ENCODE results near the gene PMEPA1.
"Not testable (repeated sequence)": the region's sequence is repeated elsewhere in the genome, so short reads cannot be mapped to it uniquely, and the experiment has no call there.

PMEPA1 gene

DNA sequence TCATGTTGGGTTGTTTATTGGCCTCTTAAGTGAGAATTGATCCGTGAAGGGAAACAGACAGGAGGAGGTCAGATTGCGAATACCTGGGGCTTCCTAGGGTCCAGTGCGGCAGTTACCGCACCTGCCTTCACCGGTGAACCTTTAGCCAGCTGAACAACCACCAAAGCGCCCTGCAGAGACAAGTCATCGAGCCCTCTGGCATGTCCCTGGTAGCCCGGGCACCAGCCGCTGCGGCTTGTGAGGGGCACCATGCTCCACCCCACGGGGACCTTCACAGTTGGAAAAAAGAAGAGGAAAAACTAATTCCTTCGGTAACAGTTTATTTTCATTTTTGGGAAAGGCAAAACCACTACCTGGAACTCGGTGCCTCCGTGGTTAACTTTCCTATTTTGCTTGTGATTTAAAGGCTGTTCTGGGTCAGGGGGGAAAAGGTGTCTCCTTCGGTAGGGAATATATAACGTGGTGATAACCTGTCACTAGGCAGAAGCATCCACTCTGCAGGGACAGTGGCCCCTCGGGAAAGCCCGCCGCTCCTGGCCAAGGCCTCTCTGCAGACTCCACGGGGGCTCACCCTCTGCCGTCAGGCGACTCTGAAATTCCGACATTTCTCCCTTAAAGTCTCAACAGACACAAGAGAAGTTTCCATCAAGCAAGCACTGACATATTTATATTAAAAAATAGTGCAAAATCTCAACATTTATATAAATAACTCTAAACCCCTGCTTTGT, 58.9 kb downstream of the PMEPA1 start:
- DNase-seq (ENCODE audit: low read depth, low spot score): no peak

DNA sequence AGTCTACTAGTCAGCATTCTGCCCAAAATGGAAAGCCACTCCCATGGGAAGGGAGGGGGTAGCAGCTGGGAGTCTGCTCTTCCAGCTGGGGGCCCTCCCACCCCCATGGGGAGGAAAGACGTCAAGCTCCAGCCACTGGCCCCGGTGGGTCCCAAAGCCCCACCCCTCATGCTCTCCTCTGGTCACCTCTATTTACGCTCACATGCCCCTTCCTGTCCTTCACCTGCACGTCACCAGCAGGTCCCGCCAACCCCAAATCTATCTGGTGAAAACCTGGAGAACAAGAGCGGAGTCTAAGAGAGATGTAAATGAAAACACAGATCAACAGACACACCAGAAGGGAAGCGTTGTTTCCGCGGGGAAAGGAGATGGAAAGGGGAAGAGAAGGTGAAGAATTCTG, 59.5 kb downstream of the PMEPA1 start:
- no peak for DNase-seq (ENCODE audit: low read depth, low spot score)

DNA sequence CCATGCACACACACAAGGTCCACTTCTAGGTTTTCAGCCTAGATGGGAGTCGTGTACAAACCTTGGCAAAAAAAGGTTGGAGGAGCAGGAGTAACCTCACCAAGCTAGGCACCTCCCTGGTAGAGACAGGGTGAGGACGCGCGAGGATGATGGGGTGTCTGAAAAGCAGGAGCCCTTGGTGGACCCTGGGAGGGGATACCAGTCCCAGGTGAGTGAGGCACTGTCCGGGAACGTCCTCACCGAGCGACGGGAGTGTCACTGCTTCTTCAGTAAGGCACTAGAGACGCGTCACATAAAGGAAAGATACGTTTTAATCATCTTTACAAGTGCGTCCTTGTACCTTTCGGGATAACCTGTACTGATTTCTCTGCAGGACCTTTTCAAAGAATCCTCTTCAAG, 60.2 kb downstream of the PMEPA1 start:
- DNase-seq (ENCODE audit: low read depth, low spot score): no peak

DNA sequence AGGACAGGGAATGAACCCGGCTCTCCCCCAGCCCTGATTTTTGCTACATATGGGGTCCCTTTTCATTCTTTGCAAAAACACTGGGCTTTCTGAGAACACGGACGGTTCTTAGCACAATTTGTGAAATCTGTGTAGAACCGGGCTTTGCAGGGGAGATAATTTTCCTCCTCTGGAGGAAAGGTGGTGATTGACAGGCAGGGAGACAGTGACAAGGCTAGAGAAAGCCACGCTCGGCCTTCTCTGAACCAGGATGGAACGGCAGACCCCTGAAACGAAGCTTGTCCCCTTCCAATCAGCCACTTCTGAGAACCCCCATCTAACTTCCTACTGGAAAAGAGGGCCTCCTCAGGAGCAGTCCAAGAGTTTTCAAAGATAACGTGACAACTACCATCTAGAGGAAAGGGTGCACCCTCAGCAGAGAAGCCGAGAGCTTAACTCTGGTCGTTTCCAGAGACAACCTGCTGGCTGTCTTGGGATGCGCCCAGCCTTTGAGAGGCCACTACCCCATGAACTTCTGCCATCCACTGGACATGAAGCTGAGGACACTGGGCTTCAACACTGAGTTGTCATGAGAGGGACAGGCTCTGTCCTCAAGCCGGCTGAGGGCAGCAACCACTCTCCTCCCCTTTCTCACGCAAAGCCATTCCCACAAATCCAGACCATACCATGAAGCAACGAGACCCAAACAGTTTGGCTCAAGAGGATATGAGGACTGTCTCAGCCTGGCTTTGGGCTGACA, 60.8 kb downstream of the PMEPA1 start:
- no peak for DNase-seq (ENCODE audit: low read depth, low spot score)

DNA sequence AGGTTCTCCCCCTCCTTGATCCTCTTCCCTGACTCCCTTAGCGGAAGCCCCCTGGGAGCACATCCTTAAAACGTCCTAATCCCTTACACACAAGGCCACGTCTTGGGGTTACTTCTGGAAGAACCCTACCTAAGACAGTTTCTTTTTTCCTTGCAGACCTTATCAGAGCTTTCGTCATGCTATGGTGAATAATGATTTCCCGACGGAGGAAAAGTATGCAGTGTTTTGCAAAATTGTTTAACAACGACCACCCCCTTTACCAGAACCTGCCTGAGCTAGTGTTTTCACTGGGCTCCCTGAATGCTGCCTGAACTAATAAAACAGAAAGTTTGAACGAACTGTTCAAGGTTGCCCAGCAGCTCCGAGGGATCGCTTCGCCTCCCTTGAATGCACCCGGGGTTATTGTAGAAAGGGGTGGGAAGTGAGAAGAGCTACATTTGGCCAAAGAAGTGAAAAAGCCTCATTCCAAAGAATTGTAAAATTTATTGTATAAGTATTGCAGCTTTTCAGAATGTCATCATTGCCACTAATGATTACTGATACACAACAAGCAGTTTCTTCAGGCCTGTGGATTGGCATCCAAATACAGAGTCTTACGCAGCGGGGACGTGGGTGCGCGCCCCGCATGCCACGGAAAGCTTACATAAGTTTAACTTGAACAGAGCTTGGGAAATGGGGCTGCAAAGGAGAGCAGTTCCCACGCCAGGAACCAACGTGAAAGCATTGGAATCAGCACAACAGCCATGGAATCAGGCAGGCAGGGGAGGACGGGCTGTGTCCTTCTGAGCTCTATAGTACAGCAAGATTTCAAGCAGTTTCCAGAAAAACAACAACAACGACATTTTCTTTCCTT, 61.7 kb downstream of the PMEPA1 start:
- DNase-seq (ENCODE audit: low read depth, low spot score): no peak

DNA sequence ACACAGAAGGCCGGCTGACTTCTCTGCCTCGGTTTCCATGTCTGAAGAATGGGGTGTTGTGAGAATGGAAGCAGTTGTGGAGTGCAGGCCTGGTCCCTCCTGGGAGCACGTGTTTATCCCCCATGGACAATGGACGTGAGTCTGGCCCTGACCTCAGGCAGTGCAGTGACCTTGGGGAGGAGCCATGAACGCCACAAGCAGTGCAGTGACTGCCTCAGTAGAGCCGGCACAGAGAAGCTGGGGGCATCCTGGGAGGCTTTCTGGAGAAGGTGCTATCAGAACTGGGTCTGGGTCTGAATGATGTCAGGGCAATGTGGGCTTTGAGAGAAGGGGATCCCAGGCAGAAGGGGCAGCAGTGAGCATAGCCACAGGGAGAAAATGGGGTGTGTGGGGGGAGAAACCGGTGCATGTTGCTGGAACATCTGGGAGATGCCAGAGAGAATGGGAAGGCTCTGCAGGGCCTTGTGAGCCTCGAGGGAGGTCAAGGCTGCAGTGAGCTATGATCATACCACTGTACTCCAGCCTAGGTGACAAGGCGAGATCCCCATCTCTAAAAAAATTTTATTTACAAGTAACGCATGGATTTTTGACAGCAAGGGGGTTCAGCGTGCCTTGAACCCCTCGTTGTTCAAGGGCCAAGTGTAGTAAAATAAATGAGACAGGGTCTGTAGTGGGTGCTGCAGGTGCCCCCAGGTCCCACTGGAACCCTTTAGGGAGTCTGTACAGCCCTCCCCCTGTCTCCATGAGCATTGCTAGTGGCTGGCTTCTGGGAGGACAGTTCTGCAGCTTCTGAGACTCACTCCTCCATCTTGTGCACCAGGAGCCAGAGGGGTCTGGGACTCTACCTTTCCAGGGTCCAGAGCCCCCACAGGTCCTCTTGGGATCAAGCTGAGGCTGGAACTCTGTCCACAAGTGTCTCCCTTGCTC, 62.5 kb downstream of the PMEPA1 start:
- DNase-seq (ENCODE audit: low read depth, low spot score): no peak

DNA sequence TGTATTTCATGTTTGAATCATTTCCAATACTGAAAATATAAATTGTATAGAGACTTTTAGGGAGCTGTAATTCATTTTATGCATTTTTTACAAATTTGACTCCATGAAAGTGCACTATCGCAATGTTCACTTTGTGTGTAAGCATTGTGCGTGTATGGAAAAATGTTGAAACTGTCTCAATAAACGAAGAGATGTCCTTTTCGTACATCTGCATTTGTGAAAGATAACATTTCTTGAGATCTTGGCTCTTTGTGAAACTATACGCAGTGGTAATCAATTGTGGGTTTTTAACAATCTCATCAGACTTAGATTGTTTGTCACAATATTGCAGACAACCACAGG, 70.9 kb downstream of the PMEPA1 start:
- no peak for DNase-seq (ENCODE audit: low read depth, low spot score)

DNA sequence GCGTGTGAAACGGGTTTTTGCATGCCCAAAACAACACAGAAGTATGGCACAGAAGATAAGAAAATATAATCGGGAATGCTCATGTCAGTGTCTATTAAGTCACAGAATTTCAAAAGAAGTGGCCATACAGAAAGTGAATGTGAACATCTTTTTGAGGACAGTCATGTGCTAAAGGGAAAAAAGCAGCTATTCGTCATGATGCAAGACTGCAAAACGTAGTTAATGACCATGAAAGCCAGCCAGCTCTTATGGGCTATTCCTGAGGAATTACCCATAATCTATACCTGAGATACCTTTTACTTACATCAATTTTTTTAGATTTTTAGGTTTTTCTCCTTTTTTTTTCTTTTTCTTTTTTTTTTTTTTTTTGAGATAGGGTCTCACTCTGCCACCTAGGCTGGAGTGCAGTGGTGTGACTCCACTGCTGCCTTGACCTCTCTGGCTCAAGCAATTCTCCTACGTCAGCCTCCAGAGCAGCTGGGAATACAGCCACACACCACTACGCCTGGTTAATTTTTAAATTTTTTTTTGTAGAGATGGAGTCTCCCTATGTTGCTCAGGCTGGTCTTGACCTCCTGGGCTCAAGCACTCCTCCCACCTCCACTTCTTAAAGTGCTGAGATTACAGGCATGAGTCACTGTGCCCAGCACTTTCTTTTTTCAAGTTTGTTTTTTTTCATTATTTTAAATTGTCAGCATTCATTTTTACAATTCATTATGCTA, 71.5 kb downstream of the PMEPA1 start:
- no peak for DNase-seq (ENCODE audit: low read depth, low spot score)

DNA sequence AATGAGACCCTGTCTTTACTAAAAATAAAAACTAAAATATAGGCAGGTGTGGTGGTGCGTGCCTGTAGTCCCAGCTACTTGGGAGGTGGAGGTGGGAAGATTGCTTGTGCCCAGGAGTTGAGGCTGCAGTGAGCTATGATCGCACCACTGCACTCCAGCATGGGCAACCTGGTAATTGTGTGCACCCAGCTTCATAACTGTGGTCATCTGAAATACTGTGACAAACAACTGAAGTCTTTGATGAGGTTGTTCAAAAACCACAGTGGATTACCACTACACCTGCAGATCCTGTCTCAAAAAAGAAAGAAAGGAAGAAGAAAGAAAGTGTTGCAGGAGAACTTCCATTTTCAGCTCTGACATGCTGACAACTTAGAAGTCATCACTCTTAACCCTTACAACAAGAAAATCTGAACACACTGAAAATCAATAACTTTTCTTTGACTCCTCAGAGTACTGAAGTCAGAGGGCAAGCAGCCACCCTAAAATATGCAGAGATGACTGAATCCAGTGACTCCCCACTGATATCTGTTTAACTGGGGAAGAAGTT, 75.8 kb downstream of the PMEPA1 start:
- DNase-seq (ENCODE audit: low read depth, low spot score): no peak

DNA sequence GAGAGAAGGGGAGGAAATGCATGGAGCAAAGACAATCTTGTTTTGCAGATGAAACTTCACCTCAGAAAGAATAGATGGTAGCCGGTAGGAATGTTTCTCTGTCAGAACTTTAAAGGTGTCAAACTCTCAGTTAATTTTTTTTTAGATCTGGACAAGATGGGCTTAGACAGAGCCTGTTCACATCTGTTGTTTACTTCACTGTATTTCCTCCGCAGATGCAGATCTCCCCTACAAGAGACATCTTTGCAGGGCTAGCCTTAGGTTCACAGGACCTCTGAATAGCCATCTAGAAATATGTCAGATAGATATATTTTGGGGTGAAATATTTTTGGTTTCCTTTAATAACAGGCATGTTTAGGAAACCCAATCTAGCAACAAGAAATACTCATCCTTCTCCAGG, 77.5 kb downstream of the PMEPA1 start:
- DNase-seq (ENCODE audit: low read depth, low spot score): no peak

DNA sequence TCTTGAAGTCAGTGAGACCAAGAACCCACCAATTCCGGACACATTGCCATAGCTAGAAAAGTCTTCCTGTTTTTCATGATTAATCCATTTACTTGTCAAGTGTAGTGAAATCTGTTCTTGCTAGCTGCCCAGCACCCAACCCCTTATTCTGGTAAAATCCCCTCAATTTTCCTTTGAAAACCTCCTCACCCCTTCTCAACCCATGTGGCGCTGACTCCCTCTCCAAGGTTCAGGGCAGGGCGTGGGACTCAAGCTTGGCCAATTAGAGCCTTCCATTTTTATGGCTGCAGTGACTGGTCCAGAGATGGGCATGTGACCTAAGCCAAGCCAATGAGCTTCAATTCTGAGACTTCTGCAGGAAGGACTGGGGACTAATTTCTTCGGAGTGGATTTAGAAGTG, 79.8 kb downstream of the PMEPA1 start:
- DNase-seq (ENCODE audit: low read depth, low spot score): no peak

DNA sequence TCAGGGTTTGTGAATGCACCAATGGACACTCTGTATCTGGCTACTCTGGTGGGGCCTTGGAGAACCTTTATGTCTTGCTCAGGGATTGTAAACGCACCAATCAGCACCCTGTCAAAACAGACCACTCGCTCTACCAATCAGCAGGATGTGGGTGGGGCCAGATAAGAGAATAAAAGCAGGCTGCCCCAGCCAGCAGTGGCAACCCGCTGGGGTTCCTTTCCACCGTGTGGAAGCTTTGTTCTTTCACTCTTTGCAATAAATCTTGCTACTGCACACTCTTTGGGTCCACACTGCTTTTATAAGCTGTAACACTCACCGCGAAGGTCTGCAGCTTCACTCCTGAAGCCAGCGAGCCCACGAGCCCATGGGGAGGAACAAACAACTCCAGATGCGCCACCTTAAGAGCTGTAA, 80.3 kb downstream of the PMEPA1 start:
- not testable (repeated sequence) for DNase-seq (ENCODE audit: low read depth, low spot score)

DNA sequence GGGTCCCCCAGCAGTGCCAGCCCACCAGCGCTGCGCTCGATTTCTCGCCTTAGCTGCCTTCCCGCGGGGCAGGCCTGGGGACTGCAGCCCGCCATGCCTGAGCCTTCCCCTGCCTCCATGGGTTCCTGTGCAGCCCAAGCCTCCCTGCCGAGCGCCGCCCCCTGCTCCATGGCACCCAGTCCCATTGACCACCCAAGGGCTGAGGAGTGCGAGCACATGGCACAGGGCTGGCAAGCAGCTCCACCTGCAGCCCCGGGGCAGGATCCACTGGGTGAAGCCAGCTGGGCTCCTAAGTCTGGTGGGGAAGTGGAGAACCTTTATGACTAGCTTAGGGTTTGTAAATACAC, 80.9 kb downstream of the PMEPA1 start:
- DNase-seq (ENCODE audit: low read depth, low spot score): not testable (repeated sequence)

DNA sequence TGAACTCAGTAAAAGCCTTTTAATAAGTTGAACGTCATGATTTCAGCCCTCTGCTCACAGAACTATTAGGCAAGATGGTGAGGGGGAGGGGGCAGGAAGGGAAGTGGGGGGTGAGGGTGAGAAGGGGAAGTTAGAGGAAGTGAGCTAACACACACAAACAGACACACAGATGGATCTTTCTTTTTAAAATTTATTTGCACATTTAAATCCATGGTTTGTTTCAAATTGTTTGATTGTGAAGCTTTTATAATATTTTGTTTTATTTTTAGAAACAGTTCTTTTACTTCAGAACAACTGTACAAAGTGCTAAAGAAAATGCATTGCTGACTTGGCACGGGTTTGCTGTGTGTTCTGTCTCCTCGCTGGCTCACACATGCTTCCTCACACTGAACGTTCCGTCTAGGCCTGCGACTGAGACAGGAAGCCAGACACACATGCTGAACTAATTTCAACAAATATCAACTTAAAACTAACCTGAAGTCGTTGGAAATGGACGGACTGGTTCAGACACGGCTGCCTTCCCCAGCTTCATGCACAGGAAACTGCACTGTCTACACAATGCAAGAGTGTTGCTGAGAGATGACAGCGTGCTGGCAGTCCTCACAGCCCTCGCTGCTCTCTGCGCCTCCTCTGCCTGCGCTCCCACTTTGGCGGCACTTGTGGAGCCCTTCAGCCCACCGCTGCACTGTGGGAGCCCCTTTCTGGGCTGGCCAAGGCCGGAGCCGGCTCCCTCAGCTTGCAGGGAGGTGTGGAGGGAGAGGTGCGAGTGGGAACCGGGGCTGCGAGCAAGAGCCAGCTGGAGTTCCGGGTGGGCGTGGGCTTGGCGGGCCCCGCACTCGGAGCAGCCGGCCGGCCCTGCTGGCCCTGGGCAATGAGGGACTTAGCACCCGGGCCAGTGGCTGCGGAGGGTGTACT, 81.5 kb downstream of the PMEPA1 start:
- DNase-seq (ENCODE audit: low read depth, low spot score): no peak

DNA sequence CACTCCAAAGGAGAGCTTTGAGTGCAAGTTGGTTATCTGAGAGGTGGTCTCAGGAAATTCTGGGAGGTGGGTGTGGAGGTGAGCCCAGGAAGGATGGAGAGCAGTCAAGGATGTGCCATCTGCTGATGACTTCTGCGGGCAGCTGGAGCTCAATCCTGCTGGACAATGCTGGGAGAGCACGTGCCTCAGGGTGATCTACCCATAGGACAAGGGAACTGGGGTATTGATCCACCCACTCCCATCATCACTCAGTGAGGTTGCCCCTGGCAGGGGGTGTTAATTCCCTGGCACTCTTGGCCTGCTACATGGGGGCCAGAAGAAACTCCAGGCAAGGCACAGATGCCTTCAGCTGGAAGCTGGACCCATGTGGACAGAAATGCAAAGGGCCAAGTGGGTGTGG, 82.5 kb downstream of the PMEPA1 start:
- no peak for DNase-seq (ENCODE audit: low read depth, low spot score)

DNA sequence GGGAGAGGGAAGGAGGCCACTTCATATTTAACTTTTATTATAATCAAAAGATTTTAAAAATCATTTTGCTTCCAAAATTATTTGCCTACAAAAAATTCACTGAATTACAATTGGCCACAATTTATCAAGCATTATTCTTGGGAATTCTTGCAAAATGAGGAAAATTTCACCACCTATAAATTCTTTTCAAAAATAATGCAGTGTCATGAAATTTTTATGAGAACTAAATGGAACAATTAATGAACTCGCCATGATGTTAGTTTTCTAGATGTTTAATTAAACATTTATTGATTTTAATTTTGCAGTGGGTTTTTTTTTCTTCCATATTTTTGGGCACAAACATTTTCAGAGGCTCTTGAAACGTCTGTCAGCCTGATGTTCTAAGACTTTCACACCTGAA, 83.8 kb downstream of the PMEPA1 start:
- no peak for DNase-seq (ENCODE audit: low read depth, low spot score)

DNA sequence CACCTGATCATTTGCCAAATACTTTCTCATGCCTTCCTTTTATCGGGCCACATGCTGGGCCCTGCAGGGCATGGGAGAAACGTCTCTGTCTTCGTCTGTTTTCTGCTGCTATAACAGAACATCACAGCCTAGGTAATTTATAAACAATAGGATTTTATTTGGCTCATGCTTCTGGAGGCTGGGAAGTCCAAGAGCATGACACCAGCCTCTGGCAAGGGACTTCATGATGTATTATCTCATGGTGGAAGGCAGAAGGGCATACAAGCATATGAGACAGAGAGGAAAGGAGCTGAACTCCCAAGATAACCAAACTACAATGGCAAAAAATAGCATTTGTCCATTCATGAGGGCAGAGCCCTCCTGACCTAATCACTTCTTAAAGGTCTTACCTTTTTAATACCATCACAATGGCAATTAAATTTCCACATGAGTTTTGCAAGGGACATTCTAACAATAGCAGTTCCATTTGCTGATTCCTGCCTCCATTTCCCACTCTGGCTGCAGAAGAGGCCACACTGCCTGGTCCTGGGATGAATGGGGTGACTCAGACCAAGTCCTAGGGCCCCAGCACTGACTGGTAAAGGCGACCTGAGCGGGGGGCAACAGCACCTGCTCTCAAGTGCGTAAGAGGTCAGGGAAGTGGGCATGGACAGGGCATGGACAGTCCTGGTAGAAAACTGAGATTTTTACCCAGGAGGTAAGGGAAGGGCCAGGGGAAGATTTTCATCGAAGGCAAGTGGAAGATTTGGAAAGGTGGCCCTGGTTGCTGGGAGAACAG, 84.4 kb downstream of the PMEPA1 start:
- no peak for DNase-seq (ENCODE audit: low read depth, low spot score)

DNA sequence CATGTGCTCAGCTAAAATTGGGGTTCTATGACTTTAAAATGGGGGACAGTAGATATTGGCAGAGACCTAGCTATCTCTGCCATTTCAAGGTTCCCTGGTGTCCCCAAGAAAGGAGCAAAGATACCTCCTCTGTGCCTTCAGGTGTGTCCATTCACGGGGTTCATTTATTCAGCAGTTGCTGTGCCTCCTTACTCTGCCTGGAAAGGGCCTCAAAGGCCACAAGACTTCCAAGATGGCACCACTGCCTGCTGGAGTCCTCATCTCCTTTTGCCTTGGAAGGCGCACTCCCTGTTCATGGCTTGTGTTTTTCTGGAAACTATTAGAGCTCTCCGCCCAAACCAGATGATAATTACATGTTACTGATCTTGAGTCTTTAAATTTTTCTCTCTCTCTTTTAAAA, 85.7 kb downstream of the PMEPA1 start:
- DNase-seq (ENCODE audit: low read depth, low spot score): no peak
